Neutrophil (primary cell): Measurements from ENCODE around the gene C15orf62.

Experiments used
- H3K27ac ChIP-seq: fragments of 200-600 bp; sonication (generic); 2 replicates; pipeline ENCODE4 v1.5.1; 2016; ENCODE audit warnings: mild to moderate bottlenecking, moderate library complexity
- H3K27me3 ChIP-seq: fragments of 200-600 bp; sonication (generic); 2 replicates; pipeline ENCODE4 v1.6.0; 2016; ENCODE audit warnings: mild to moderate bottlenecking
- H3K36me3 ChIP-seq: fragments of 200-600 bp; sonication (generic); 2 replicates; pipeline ENCODE4 v1.5.1; 2017
- H3K4me1 ChIP-seq, 2 experiments: fragments of 200-600 bp in 1 of 2; sonication (generic) in 1 of 2; 1 replicate in 1 of 2; 2 replicates in 1 of 2; pipeline versions ENCODE4 v1.5.1 to v1.6.1; 2013 to 2016; ENCODE audit warnings: low read depth in 1 of 2, low read length in 1 of 2, mild to moderate bottlenecking in 1 of 2, moderate library complexity in 1 of 2; ENCODE audit not compliant: control insufficient read depth in 1 of 2, insufficient read depth in 1 of 2
- H3K4me3 ChIP-seq, 2 experiments: fragments of 200-600 bp in 1 of 2; sonication (generic) in 1 of 2; 1 replicate in 1 of 2; 2 replicates in 1 of 2; pipeline ENCODE4 v1.5.1; 2013 to 2016; ENCODE audit warnings: low read depth in 1 of 2, low read length in 1 of 2, mild to moderate bottlenecking in 1 of 2, moderate library complexity in 1 of 2
- H3K9me3 ChIP-seq: fragments of 200-600 bp; sonication (generic); 2 replicates; pipeline ENCODE4 v1.5.1; 2016
- CTCF ChIP-seq: fragments of 200-600 bp; sonication (generic); IDR thresholded peaks from 2 replicates; pipeline ENCODE4 v1.5.1; 2016; ENCODE audit warnings: antibody characterized with exemption

The C15orf62 gene

GRCh38 chr15:40756938-40757337 lies 12.8 kb upstream of the C15orf62 start:
- Histone ChIP-seq H3K27me3 (no peaks in the 10 kb centered on the region), H3K27ac (no peak overlapping the region), H3K4me1 (peaks cover 16% of the 10 kb centered on the region in 2 experiments), H3K36me3 (no peaks in the 10 kb centered on the region), H3K9me3 (no peaks in the 10 kb centered on the region), H3K4me3 (no peak overlapping the region)
- TF ChIP-seq CTCF, result no peak

- Histone ChIP-seq H3K9me3 (no peaks in the 10 kb centered on the region), H3K36me3 (no peaks in the 10 kb centered on the region), H3K27me3 (no peaks in the 10 kb centered on the region), H3K4me3 (no peak overlapping the region), H3K4me1 (peaks cover 25 to 29% of the 10 kb centered on the region in 2 experiments), H3K27ac (no peak overlapping the region)
- no peak for TF ChIP-seq CTCF
Observed at GRCh38 chr15:40759961-40760360, 9.8 kb upstream of the C15orf62 start.

- Histone ChIP-seq H3K4me1 (peaks cover 23 to 28% of the 10 kb centered on the region in 2 experiments), H3K9me3 (no peaks in the 10 kb centered on the region), H3K27me3 (no peaks in the 10 kb centered on the region), H3K36me3 (peaks cover 15% of the 10 kb centered on the region), H3K27ac (peak overlapping the region; percentile 45), H3K4me3 (peak overlapping the region; percentile 80 to 90)
- no peak for TF ChIP-seq CTCF
Observed at GRCh38 chr15:40762919-40763800, 6.6 kb upstream of the C15orf62 start.

DNA sequence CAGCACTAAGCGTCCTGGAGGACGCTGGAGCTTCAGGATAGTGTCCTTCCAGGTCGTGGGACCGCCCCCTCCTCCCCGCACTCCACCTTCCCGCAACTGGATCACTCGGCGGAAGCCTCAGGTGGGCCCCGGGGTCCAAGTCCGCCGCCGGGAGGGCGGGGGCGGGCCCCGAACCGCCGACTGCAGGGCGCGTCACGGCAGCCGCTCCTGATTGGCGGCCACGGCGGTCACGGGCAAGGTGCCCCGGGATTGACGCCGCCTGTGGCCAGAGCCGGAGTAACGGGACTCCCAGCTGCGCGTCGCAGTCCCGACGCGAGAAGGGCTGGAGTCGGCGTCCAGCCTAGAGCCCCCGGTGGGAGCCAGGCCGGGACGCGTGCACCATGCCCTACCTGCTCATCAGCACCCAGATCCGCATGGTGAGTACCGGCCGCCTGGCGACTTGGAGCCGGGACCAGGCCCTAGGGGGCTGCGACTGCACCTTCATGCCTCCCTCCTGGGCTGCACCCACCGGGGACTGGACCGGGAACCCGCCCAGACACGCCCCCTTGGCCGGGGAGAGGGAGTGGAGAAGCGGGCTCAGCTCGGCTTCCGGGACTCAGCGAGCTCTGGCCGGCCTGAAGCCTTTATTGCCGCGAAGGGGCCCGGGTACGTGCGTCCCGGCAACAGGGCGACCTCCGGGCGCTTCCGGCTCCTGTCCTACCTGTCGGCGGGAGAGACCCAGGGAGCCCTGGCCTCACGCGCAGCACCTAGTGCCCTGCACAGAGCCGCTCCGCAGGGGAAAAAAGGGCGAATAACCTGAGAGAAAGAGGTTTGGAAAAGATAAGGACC lies 5.8 kb upstream of the C15orf62 start, which contains the start of gene GCHFR:
TSS of gene GCHFR (plus strand) at position 268 of the 828 bp plus-strand sequence. CDS start at position 381, 113 bp downstream.
- H3K4me1 ChIP-seq, result peaks cover 30 to 35% of the 10 kb centered on the region in 2 experiments
- H3K27ac ChIP-seq, result peak within 1 kb of the TSS; percentile 45

More for the DNA sequence above, 5.8 kb upstream of the C15orf62 start, which contains the start of gene GCHFR:
- Histone ChIP-seq H3K36me3 (peaks cover 15% of the 10 kb centered on the region), H3K9me3 (no peaks in the 10 kb centered on the region), H3K4me3 (peak within 1 kb of the TSS; percentile 80 to 90), H3K27me3 (no peaks in the 10 kb centered on the region)
- peak; percentile 67 for TF ChIP-seq CTCF
